Colonic mucosa (tissue), 4 donors: ENCODE data around the gene SMAD3. TPM values are rescaled to one million over a fixed set of nuclear protein-coding genes. Genes with fewer than 3 reads are reported as not detected.
A peak's percentile ranks its signal among the peaks of the same experiment; 100 is the strongest.
"Not testable (repeated sequence)": the region's sequence is repeated elsewhere in the genome, so short reads cannot be mapped to it uniquely, and the experiment has no call there.

ENCODE experiments used
- DNase-seq: peaks from one replicate; pipeline ENCODE4 v3.0.0-alpha.2; 2020
- H3K27ac ChIP-seq: fragments of 200-600 bp; one replicate; pipeline ENCODE4 v1.8.0; 2021
- H3K27me3 ChIP-seq: fragments of 200-600 bp; one replicate; pipeline ENCODE4 v1.8.0; 2021
- H3K36me3 ChIP-seq: fragments of 200-600 bp; one replicate; pipeline ENCODE4 v1.8.0; 2021
- H3K4me1 ChIP-seq: fragments of 200-600 bp; one replicate; pipeline ENCODE4 v1.8.0; 2021; ENCODE audit warnings: mild to moderate bottlenecking
- H3K4me3 ChIP-seq: fragments of 200-600 bp; one replicate; pipeline ENCODE4 v1.8.0; 2021
- H3K9ac ChIP-seq, 2 donors: one replicate each; pipeline ENCODE4 v1.7.0; 2013; ENCODE audit warnings: control low read depth in 2 of 2, low read depth in 2 of 2, low read length in 2 of 2
- H3K9me3 ChIP-seq: fragments of 200-600 bp; one replicate; pipeline ENCODE4 v1.8.0; 2021
- intact Hi-C: fragments of 100-400 bp; cut with DNase I; formaldehyde crosslinking; loops from one replicate; pipeline ENCODE4 v1.14.1; 2022
- total RNA-seq, 2 donors: library from RNA; stranded (reverse); fragmentation: NEBNext Ultra II Directional in 1 of 2; extraction: Animal tissue kit (Norgen Biotek cat#: 25700) in 1 of 2; gene quantifications; one replicate each; pipeline ENCODE4 v1.2.1, GENCODE V29; 2021
- TF ChIP-seq, protein P1 (sequence below): fragments of 200-600 bp; IDR thresholded peaks from one replicate; pipeline ENCODE4 v1.8.0; 2022; ENCODE audit warnings: antibody characterized with exemption, mild to moderate bottlenecking
- donor health status: healthy.
- donor health status: DM: no; HTN: no; CAD: no.
- donor health status: DM: no; HTN: no; CAD: no.

The SMAD3 gene
- total RNA-seq, 2 donors from 2014 or later, result 38.6 to 62.1 TPM

- peak overlapping the region; percentile 75 for H3K27ac ChIP-seq
- intact Hi-C loops, result no loop called here
- H3K9ac ChIP-seq, result peak overlapping the region in 1 of 2 donors; percentile 27
- no peak overlapping the region for H3K4me3 ChIP-seq
- H3K4me1 ChIP-seq, result peaks cover 17% of the 10 kb centered on the region
- TF ChIP-seq, protein P1, sequence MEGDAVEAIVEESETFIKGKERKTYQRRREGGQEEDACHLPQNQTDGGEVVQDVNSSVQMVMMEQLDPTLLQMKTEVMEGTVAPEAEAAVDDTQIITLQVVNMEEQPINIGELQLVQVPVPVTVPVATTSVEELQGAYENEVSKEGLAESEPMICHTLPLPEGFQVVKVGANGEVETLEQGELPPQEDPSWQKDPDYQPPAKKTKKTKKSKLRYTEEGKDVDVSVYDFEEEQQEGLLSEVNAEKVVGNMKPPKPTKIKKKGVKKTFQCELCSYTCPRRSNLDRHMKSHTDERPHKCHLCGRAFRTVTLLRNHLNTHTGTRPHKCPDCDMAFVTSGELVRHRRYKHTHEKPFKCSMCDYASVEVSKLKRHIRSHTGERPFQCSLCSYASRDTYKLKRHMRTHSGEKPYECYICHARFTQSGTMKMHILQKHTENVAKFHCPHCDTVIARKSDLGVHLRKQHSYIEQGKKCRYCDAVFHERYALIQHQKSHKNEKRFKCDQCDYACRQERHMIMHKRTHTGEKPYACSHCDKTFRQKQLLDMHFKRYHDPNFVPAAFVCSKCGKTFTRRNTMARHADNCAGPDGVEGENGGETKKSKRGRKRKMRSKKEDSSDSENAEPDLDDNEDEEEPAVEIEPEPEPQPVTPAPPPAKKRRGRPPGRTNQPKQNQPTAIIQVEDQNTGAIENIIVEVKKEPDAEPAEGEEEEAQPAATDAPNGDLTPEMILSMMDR, result no peak
- no peaks in the 10 kb centered on the region for H3K9me3 ChIP-seq
- no peak for DNase-seq
- H3K27me3 ChIP-seq, result no peaks in the 10 kb centered on the region
- H3K36me3 ChIP-seq, result no peaks in the 10 kb centered on the region
These were observed 56.5 kb downstream of the SMAD3 start for GRCh38 chr15:67121644-67122605.

DNA sequence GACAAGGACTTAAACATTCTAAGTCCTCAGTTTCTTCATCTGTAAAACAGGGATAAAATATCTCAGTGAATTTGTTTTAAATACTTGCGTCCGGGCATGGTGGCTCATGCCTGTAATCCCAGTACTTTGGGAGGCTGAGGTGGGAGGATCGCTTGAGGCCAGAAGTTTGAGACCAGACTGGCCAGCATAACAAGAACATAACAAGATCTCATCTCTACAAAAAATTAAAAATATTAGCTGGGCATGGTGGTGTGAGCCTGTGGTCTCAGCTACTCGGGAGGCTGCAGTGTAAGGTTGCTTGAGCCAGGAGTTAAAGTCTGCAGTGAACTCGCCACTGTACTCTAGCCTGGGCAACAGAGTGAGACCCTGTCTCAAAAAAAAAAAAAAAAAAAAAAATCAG lies 57.4 kb downstream of the SMAD3 start:
- H3K27me3 ChIP-seq, H3K27ac ChIP-seq, H3K4me3 ChIP-seq, intact Hi-C loops, DNase-seq, H3K9me3 ChIP-seq, H3K36me3 ChIP-seq, H3K9ac ChIP-seq: not testable (repeated sequence)
- peaks cover 21% of the 10 kb centered on the region for H3K4me1 ChIP-seq

GRCh38 chr15:67123291-67123690 lies 57.9 kb downstream of the SMAD3 start:
- H3K36me3 ChIP-seq, H3K27ac ChIP-seq, DNase-seq, intact Hi-C loops, H3K27me3 ChIP-seq, H3K9me3 ChIP-seq, H3K4me3 ChIP-seq, H3K9ac ChIP-seq: not testable (repeated sequence)
- H3K4me1 ChIP-seq, result peaks cover 22% of the 10 kb centered on the region

DNA sequence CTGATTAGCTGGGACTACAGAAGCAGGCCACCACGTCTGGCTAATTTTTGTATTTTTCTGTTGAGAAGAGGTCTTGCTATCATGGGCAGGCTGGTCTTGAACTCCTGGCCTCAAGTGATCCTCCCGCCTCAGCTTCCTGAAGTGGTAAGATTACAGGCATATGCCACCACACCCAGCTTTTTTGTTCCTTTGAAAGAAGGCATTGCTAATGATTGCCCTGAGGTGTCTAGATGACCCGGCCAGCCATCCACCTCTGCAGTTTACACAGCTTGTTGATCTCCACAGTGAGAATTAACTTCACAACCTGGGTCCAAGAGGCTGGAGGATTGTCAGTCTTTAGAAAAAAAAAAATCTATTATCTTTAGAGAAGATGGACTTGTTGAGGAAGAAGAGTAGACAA lies 58.7 kb downstream of the SMAD3 start:
- intact Hi-C loops, result no loop called here
- Histone ChIP-seq H3K9ac (no peak overlapping the region), H3K27ac (peak overlapping the region; percentile 58), H3K4me3 (no peak overlapping the region), H3K9me3 (no peaks in the 10 kb centered on the region), H3K4me1 (peaks cover 22% of the 10 kb centered on the region), H3K27me3 (no peaks in the 10 kb centered on the region), H3K36me3 (no peaks in the 10 kb centered on the region)
- TF ChIP-seq, protein P1, result no peak
- DNase-seq, result no peak

DNA sequence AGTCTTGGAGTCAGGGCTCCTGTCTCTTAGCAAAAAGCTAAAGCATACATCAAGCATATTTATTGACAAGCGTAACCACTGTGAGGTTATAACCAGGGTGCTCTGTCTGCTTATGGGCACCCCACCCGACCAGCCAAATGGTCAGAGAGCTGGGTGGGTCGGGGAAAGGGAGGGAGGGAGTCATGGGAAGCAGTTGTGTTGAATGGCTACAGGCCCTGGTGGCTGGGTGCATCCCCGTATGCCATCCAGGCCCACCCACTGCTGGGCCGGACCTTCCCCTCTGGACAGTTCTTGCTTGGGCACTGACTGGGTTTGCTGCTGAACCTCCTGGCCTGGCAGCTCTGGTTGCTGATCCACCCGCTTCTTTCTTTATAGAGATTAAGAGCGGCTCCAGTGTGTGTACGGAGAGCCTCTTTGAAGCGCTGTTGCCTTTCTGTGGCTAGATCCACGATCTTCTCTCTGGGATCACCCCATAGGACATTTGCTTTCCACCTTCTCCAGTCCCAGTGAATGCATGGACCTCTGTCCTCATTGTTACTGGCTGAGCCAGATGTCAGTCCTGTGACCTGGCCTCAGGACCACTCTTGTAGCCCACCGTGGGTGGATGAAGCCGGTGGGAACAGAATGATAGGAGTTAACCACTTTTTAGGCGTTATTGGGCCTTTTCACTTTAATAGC lies 59.6 kb downstream of the SMAD3 start:
- Histone ChIP-seq H3K4me1 (peaks cover 14% of the 10 kb centered on the region), H3K9me3 (no peaks in the 10 kb centered on the region), H3K27me3 (no peaks in the 10 kb centered on the region), H3K9ac (no peak overlapping the region), H3K4me3 (no peak overlapping the region), H3K27ac (peak overlapping the region; percentile 58), H3K36me3 (no peaks in the 10 kb centered on the region)
- intact Hi-C loops, result no loop called here
- TF ChIP-seq, protein P1, result no peak
- no peak for DNase-seq

- peaks cover 8% of the 10 kb centered on the region for H3K4me1 ChIP-seq
- no peak for DNase-seq
- no peaks in the 10 kb centered on the region for H3K36me3 ChIP-seq
- TF ChIP-seq, protein P1, result no peak
- intact Hi-C loops, result no loop called here
- H3K27me3 ChIP-seq, result no peaks in the 10 kb centered on the region
- H3K4me3 ChIP-seq, result no peak overlapping the region
- no peaks in the 10 kb centered on the region for H3K9me3 ChIP-seq
- H3K9ac ChIP-seq, result peak overlapping the region in 1 of 2 donors; percentile 29
- H3K27ac ChIP-seq, result peak overlapping the region; percentile 58
These were observed 60.4 kb downstream of the SMAD3 start for GRCh38 chr15:67125589-67126502.
